ENCODE measurements around the gene TRPC3.

Gene TRPC3

DNA sequence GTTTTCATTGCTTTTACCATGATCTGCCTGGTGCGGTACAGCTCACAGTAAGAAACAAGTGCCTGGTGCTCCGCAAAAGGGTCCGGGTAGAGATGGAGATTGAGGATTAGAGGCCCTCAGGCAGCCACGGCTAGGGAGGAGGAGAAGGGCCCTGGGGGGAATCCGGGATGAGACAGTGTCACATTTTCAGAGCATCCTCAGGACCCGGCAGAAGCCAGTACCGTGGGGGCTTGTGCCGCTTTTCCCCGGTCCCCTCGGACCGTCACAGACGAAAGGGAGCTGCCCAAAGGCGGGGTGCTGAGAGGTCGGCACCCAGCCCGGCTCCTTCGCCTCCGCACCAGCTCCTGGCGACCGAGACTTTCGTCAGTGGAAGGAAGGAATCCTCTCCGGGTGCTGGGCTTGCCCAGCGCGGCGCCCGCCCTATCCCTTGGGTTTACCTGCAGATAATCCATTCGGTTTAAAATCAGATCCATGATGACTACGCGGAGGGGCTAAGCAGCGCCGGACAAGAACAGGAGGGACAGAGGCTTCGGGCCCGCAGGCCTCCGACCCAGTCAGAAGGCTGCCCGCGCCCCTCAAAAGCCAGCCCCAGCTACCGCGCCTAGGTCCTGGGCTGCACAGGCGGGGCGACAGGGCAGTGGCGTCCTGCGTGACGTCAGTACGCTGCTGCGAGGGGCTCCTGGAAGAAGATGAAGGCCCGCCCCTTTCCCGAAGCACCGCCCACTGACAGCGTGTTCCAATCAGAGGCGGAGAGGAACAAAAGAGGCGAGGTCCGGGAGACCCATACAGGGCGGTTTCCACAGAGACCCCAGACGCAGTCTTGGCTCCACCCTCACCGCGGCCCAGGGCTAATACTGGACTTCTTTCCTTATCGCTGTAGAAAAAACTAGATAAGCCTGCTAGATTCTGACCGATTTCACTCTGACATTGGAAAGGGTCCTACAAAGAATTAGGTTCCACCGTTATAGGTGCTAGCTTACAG, 81.7 kb downstream of the TRPC3 start, which contains the start of gene BBS7:
Gene BBS7 (minus strand): TSS at position 634 of the 982 bp plus-strand sequence. CDS start 161 bp downstream, at position 473.
- DNase-seq, result peak; percentile 98

DNA sequence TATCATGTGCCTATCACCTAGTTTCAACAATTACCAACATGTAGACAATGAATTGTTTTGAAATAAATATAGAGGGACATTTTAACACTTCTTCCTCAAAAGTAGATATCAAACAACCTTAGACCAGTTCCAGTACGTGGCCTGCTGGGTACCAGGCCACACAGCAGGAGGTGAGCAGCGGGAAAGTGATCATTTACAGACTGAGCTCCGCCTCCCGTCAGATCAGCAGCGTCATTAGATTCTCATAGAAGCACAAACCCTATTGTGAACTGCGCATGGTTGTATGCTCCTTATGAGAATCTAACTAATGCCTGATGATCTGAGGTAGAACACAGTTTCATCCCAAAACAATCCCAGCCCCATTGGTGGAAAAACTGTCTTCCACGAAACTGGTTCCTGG, 88.1 kb downstream of the TRPC3 start:
- DNase-seq, result no peak

GRCh38 chr4:121861426-121861825, 90.4 kb downstream of the TRPC3 start:
- DNase-seq, result no peak

- DNase-seq, result no peak
Measured at GRCh38 chr4:121860121-121860520, 91.7 kb downstream of the TRPC3 start.

DNA sequence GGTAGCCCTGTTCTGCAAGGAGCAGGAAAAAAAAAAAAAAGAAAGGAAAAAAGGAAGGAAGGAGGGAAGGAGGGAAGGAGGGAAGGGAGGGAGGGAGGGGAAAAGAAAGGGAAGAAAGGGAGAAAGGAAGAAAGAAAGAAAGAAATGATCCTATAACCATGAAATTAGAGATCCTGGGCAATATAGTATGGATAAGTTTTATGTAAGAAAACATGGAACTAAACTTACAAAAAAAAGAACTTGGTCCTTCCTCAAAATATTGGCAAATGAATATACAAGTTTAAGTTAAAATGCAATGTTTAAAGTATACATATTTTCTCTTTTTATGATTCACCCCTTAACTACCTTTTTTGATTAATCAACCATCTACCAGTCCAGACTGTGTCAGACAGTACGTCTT, 100.5 kb downstream of the TRPC3 start:
- no peak for DNase-seq

- DNase-seq, result peak; percentile 8
Measured at GRCh38 chr4:121846662-121847061, 105.2 kb downstream of the TRPC3 start.

- no peak for DNase-seq
Measured at GRCh38 chr4:121842862-121843261, 109.0 kb downstream of the TRPC3 start.

GRCh38 chr4:121838136-121838535, 113.7 kb downstream of the TRPC3 start:
- no peak for DNase-seq

- no peak for DNase-seq
Measured at GRCh38 chr4:121829511-121829910, 122.3 kb downstream of the TRPC3 start.

All from activated CD4-positive, alpha-beta T cell treated with anti-CD3 and anti-CD28 coated beads, Interleukin-2, amount 50 U/mL, for 16 hours (primary cell).